Stimulated activated CD8-positive, alpha-beta memory T cell treated with anti-CD3 and anti-CD28 coated beads, Interleukin-7, amount 100 ng/mL, for 24 hours (primary cell): ENCODE data around the gene NFE2.
"Not testable (repeated sequence)": the region's sequence is repeated elsewhere in the genome, so short reads cannot be mapped to it uniquely, and the experiment has no call there.

Source experiments
- DNase-seq: peaks from one replicate; pipeline ENCODE4 v3.0.0-alpha.2; 2020; ENCODE audit warnings: low read depth

The NFE2 gene

GRCh38 chr12:54300732-54301427 lies at the start of gene NFE2:
Gene NFE2, minus strand, starts transcription at chr12:54301015. Its CDS starts 5,767 bp downstream, at chr12:54295248.
- DNase-seq = no peak

- no peak for DNase-seq
Observed at GRCh38 chr12:54349679-54350078, 48.9 kb upstream of the NFE2 start.

GRCh38 chr12:54349036-54349435 lies 48.2 kb upstream of the NFE2 start:
- no peak for DNase-seq

GRCh38 chr12:54341378-54342300 lies 40.8 kb upstream of the NFE2 start:
- no peak for DNase-seq

GRCh38 chr12:54340846-54341245 lies 40.0 kb upstream of the NFE2 start:
- DNase-seq = no peak

GRCh38 chr12:54338698-54339296 lies 38.0 kb upstream of the NFE2 start:
- DNase-seq = no peak

GRCh38 chr12:54337854-54338650 lies 37.2 kb upstream of the NFE2 start:
- no peak for DNase-seq

GRCh38 chr12:54337280-54337842 lies 36.5 kb upstream of the NFE2 start:
- no peak for DNase-seq

- no peak for DNase-seq
Observed at GRCh38 chr12:54333420-54334034, 32.7 kb upstream of the NFE2 start.

- no peak for DNase-seq
Observed at GRCh38 chr12:54331461-54331860, 30.6 kb upstream of the NFE2 start.

GRCh38 chr12:54330442-54330841 lies 29.6 kb upstream of the NFE2 start:
- no peak for DNase-seq

- DNase-seq = no peak
Observed at GRCh38 chr12:54329759-54330158, 28.9 kb upstream of the NFE2 start.

- no peak for DNase-seq
Observed at GRCh38 chr12:54328595-54329337, 28.0 kb upstream of the NFE2 start.

GRCh38 chr12:54325442-54326109 lies 24.8 kb upstream of the NFE2 start:
- DNase-seq = not testable (repeated sequence)

- DNase-seq = peak; percentile 81
Observed at GRCh38 chr12:54324617-54325441, 24.0 kb upstream of the NFE2 start, which contains the start of gene COPZ1. Gene COPZ1, plus strand, starts transcription at chr12:54325131. Its CDS starts 33 bp downstream, at chr12:54325164.

- no peak for DNase-seq
Observed at GRCh38 chr12:54321363-54321762, 20.5 kb upstream of the NFE2 start.

GRCh38 chr12:54312309-54312708 lies 11.5 kb upstream of the NFE2 start:
- DNase-seq = not testable (repeated sequence)

GRCh38 chr12:54311051-54311450 lies 10.2 kb upstream of the NFE2 start:
- DNase-seq = no peak
